ENCODE measurements around the gene AEBP1. TPM values are rescaled to one million over a fixed set of nuclear protein-coding genes. Genes with fewer than 3 reads are reported as not detected.

Gene AEBP1
- total and polyA plus RNA-seq, 8 donors = 14.6 to 179 (median 41.2) TPM

DNA sequence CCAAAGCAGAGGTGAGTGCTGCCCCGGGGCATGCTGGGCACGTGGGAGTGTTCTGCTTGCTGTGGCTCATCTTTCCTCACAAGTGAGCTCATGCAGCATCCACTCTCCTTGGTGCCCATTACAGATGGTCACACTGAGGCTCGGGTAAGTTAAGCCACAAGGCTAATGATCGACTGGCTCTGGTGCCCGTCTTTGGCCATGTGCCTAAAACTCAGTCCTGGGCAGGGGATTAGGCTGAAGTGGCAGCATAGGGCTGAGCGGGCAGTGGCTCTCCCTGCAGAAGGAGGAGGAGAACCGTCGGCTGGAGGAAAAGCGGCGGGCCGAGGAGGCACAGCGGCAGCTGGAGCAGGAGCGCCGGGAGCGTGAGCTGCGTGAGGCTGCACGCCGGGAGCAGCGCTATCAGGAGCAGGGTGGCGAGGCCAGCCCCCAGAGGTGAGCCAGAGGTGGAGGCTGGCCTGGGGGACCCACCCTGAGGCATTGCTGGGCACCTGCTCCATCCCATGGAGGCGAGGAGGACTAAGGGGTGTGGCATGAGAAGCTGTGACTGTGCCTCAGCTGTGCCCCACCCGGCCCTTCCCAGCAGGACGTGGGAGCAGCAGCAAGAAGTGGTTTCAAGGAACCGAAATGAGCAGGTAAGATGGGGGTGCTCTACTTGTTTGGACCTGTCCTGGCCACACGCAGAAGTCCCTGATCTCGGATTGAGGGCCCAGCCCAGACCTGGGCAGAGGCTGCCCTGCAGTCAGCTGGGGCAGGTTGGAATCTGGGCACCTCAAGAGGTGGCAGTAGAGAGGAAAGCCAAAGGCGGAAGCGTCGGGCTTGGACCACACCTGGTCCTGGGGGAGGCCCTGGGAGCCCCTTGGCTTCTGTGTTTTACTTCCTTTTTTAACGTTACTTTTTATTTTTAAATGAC lies 46.0 kb upstream of the AEBP1 start:
- Histone ChIP-seq H3K27me3 (no peaks in the 10 kb centered on the region), H3K4me3 (no peak overlapping the region), H3K27ac (no peak overlapping the region), H3K4me1 (no peaks in the 10 kb centered on the region), H3K9me3 (no peaks in the 10 kb centered on the region), H3K36me3 (peaks cover 57 to 98% (median 95%) of the 10 kb centered on the region in 4 donors)
- DNase-seq = no peak
- WGBS, 5 donors = 86 to 94% (median 90%) methylated on average over 24 to 30 of the region's 30 CpGs
- intact Hi-C loops (cut with DNase I; ENCODE audit: low total_unique reads) = no loop called here
- TF ChIP-seq POLR2AphosphoS5 (IDR thresholded peaks at IDR 0.05) (no peak), EP300 (IDR thresholded peaks at IDR 0.05) (no peak), POLR2A (IDR thresholded peaks at IDR 0.05) (no peak)
- TF ChIP-seq, protein P1, sequence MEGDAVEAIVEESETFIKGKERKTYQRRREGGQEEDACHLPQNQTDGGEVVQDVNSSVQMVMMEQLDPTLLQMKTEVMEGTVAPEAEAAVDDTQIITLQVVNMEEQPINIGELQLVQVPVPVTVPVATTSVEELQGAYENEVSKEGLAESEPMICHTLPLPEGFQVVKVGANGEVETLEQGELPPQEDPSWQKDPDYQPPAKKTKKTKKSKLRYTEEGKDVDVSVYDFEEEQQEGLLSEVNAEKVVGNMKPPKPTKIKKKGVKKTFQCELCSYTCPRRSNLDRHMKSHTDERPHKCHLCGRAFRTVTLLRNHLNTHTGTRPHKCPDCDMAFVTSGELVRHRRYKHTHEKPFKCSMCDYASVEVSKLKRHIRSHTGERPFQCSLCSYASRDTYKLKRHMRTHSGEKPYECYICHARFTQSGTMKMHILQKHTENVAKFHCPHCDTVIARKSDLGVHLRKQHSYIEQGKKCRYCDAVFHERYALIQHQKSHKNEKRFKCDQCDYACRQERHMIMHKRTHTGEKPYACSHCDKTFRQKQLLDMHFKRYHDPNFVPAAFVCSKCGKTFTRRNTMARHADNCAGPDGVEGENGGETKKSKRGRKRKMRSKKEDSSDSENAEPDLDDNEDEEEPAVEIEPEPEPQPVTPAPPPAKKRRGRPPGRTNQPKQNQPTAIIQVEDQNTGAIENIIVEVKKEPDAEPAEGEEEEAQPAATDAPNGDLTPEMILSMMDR (IDR thresholded peaks at IDR 0.05) = no peak

DNA sequence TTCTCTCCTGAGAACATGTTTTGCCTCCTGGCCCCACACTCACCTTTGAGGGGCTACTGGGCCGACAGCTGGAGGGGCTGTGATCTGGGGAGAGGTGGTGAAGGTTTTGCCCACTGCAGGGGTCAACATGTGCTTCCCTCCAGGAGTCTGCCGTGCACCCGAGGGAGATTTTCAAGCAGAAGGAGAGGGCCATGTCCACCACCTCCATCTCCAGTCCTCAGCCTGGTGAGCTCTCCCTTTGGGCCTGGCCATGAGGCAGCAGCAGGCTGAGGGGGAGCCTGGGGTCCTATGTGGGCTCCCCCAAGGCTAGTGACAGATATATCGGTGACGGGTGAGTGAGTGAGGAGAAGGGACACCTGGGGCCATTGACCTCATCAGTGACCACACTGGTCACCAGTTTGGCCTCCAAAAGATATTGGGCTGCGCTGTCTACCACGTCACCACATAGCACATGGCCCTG lies 45.4 kb upstream of the AEBP1 start:
- DNase-seq = no peak
- intact Hi-C loops (cut with DNase I; ENCODE audit: low total_unique reads) = no loop called here
- WGBS, 5 donors = 87 to 94% (median 92%) methylated on average over 7 of the region's 7 CpGs
- Histone ChIP-seq H3K27me3 (no peaks in the 10 kb centered on the region), H3K9me3 (no peaks in the 10 kb centered on the region), H3K4me1 (peaks cover 3 to 4% (median 3%) of the 10 kb centered on the region in 4 donors), H3K27ac (no peak overlapping the region), H3K4me3 (no peak overlapping the region), H3K36me3 (peaks cover 55 to 91% (median 89%) of the 10 kb centered on the region in 4 donors)
- no peak for TF ChIP-seq EP300 (IDR thresholded peaks at IDR 0.05)
- TF ChIP-seq POLR2AphosphoS5 (IDR thresholded peaks at IDR 0.05) = no peak
- TF ChIP-seq POLR2A (IDR thresholded peaks at IDR 0.05) = no peak
- TF ChIP-seq, protein P1 (IDR thresholded peaks at IDR 0.05) = no peak

DNA sequence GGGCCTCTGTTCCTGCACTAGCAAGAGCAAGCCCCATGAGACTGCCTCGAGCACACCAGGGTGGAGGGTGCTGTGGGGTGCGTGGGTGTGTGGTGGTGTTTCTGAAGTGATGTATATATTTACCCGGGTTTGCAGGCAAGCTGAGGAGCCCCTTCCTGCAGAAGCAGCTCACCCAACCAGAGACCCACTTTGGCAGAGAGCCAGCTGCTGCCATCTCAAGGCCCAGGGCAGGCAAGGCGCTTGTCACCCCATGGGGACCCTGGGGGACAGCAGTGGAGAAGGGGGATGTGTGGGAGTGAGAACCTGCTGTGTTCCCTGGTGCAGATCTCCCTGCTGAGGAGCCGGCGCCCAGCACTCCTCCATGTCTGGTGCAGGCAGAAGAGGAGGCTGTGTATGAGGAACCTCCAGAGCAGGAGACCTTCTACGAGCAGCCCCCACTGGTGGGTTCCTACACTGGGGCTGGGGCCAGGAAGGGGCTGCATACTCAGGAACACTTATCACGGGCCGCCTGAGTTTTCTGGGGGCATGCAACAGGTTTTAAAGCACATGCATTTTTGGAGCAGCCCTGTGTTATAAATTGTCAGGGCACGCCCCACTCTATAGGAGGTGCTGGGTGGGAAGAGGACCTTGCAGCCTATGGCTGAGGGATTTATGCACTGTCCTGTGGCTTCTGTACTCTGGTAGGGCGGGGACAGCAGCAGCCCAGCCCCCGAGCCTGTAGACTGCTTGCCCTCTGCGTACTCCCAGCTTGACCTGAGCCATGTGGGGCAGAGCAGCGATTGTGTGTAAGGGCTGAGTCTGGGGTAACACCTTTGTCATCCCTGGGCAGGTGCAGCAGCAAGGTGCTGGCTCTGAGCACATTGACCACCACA lies 44.7 kb upstream of the AEBP1 start:
- 87 to 94% (median 90%) methylated on average over 13 to 14 of the region's 14 CpGs for WGBS, 5 donors
- no peak overlapping the region for H3K4me3 ChIP-seq
- no peaks in the 10 kb centered on the region for H3K9me3 ChIP-seq
- peaks cover 55 to 84% (median 82%) of the 10 kb centered on the region in 4 donors for H3K36me3 ChIP-seq
- H3K27ac ChIP-seq = no peak overlapping the region
- no peaks in the 10 kb centered on the region for H3K27me3 ChIP-seq
- no peak for DNase-seq
- no peak for TF ChIP-seq POLR2A (IDR thresholded peaks at IDR 0.05)
- TF ChIP-seq, protein P1 (IDR thresholded peaks at IDR 0.05) = no peak
- TF ChIP-seq EP300 (IDR thresholded peaks at IDR 0.05) = no peak
- no peak for TF ChIP-seq POLR2AphosphoS5 (IDR thresholded peaks at IDR 0.05)
- intact Hi-C loops (cut with DNase I; ENCODE audit: low total_unique reads) = no loop called here
- H3K4me1 ChIP-seq = peaks cover 6 to 11% (median 10%) of the 10 kb centered on the region in 4 donors
